GM12892 (cell line): ENCODE data around the gene APOE.

Experiments used
- POLR2A ChIP-seq: IDR thresholded peaks from 2 replicates; pipeline ENCODE4 v1.6.1; 2011; ENCODE audit warnings: low read depth, low read length, control low read depth
- POLR2AphosphoS5 ChIP-seq: IDR thresholded peaks from 2 replicates; pipeline ENCODE4 v1.6.1; 2011; ENCODE audit warnings: low read depth, low read length, control low read depth

DNA sequence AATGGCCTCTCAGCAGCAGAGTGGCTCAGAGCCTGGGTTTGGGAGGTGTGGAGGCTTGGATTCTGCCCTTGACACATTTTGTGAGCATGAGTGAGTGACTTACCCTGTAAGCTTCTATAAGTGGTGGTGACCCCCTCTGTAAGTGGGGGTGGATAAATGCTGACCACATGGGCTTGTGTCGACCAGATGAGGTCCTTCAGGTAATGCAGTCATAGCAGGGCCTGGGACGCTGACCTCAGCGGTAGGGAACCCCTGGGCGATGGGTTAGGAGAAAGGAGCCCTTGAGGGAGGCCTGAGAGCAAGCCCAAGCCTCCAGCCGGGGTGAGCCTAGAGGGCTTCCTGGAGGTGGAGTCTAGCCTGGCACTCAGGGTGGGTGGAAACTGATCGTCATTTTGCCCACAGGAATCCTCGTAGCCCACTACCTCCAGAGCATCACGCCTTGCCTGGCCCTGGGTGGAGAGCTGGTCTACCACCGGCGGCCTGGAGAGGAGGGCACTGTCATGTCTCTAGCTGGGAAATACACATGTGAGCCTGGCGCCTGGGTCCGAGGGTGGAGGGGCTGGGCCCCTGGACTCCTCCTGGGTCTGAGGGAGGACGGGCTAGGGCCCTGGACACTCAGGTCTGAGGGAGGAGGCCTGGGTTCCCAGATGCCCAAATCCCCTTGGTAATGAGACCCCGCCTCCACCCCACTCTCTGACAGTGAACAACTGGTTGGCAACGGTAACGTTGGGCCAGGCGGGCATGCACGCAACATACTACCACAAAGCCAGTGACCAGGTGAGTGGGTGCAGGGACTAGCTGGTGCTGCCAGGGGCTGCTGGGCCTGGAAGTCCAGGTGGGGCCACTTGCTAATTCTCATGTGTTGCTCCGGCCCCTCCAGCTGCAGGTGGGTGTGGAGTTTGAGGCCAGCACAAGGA, 5.0 kb upstream of the APOE start:
- peak; percentile 3; the same call in 1 of the 2 replicates for TF ChIP-seq POLR2AphosphoS5
- no peak for TF ChIP-seq POLR2A
